Measurements from ENCODE around the gene EPN1.

The EPN1 gene

DNA sequence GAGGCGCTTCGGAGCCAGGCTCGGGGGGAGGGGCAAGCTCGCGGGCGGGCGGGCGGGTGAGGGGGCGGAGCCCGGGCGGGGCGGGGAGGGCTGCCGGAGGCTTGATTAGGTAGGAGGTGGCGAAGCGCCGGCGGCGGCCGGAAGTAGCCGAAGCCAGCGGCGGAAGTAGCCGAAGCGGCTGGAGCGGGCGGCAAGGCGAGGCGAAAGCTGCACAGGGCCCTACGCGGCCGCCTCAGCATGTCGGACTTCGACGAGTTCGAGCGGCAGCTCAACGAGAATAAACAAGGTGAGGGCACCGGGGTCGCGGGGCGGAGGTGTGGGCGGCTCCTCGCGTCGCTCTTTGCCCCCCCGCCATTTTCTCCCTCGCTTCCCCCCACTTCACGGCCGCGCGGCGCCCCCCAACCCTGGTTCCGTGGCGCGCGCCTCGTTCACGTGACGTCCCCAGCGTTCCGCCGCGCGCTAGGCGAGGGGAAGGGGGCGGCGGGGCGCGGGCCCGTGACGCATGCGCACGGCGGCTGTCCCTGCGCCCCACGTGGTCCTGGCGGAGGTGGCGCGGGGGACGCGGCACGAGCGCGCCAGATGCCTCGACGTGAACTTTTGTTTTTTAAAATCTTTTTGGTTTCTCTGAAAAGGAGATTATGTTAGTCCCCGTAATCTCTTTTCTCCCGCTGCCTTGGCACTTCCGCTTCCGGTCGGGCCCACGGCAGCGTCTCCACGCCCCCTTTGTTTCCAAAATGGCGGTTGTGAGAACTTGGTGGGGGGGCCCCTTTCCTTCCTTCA, 20.0 kb upstream of the EPN1 start, which contains the start of gene U2AF2:
Gene U2AF2, plus strand, starts transcription at position 168 of the 780 bp plus-strand sequence. Its CDS starts 70 bp downstream, at position 238.
- peaks cover 66% of the 10 kb centered on the region for H3K79me2 ChIP-seq (ENCODE audit: control insufficient read depth, low read length)
- peak within 1 kb of the TSS; percentile 91 for H3K27ac ChIP-seq (ENCODE audit: low read depth, low read length)
- no peaks in the 10 kb centered on the region for H3K27me3 ChIP-seq (ENCODE audit: control insufficient read depth, low read length)
- H3K4me1 ChIP-seq (ENCODE audit: control insufficient read depth, low read length), result peaks cover 41% of the 10 kb centered on the region
- H3K4me3 ChIP-seq (ENCODE audit: low read length), result peak within 1 kb of the TSS; percentile 96
- H3K36me3 ChIP-seq (ENCODE audit: control insufficient read depth, low read length), result peaks cover 82% of the 10 kb centered on the region
- H3K9me2 ChIP-seq (replicated peaks; ENCODE audit: control insufficient read depth, low read length), result no peaks in the 10 kb centered on the region
- no peaks in the 10 kb centered on the region for H3K9me3 ChIP-seq (ENCODE audit: control insufficient read depth, insufficient read depth, low read length)
- peak within 1 kb of the TSS; percentile 85 for H3K4me2 ChIP-seq (ENCODE audit: low read length)
- H4K20me1 ChIP-seq (ENCODE audit: control insufficient read depth, insufficient read depth, low read depth, low read length), result peaks cover 24% of the 10 kb centered on the region
- TF ChIP-seq CTCF (IDR thresholded peaks at IDR 0.05; ENCODE audit: low read depth, low read length, poor library complexity, severe bottlenecking) (no peak), EZH2phosphoT487 (IDR thresholded peaks at IDR 0.05; ENCODE audit: borderline replicate concordance, low read length) (no peak)
- H3F3A ChIP-seq (ENCODE audit: control insufficient read depth, insufficient read depth), result no peaks in the 10 kb centered on the region

DNA sequence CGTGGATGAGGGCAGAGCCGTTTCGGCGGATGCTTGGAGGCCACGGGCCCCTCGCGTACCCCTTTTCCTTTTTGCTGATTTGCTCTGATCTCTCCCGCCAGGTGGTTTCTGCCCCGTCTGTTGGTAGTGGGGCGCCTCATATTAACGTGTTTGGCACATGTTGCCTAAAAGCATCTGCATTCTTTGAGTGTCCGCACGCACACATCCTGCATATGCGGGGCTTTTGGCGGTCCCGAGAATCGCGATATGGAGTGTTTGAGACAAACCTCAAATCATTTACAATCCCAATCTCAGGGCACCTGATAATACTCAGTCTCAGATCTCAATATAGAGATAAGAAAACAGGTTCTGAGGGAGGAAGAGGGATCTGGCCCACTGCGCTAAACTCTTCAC, 19.4 kb upstream of the EPN1 start:
- H3F3A ChIP-seq (ENCODE audit: control insufficient read depth, insufficient read depth), result no peaks in the 10 kb centered on the region
- no peaks in the 10 kb centered on the region for H3K9me2 ChIP-seq (replicated peaks; ENCODE audit: control insufficient read depth, low read length)
- H3K79me2 ChIP-seq (ENCODE audit: control insufficient read depth, low read length), result peaks cover 66% of the 10 kb centered on the region
- TF ChIP-seq EZH2phosphoT487 (IDR thresholded peaks at IDR 0.05; ENCODE audit: borderline replicate concordance, low read length) (no peak), CTCF (IDR thresholded peaks at IDR 0.05; ENCODE audit: low read depth, low read length, poor library complexity, severe bottlenecking) (no peak)
- H3K4me2 ChIP-seq (ENCODE audit: low read length), result peak overlapping the region; percentile 85
- peaks cover 39% of the 10 kb centered on the region for H3K4me1 ChIP-seq (ENCODE audit: control insufficient read depth, low read length)
- H3K27ac ChIP-seq (ENCODE audit: low read depth, low read length), result peak overlapping the region; percentile 91
- H3K9me3 ChIP-seq (ENCODE audit: control insufficient read depth, insufficient read depth, low read length), result no peaks in the 10 kb centered on the region
- H3K27me3 ChIP-seq (ENCODE audit: control insufficient read depth, low read length), result no peaks in the 10 kb centered on the region
- peaks cover 82% of the 10 kb centered on the region for H3K36me3 ChIP-seq (ENCODE audit: control insufficient read depth, low read length)
- peaks cover 26% of the 10 kb centered on the region for H4K20me1 ChIP-seq (ENCODE audit: control insufficient read depth, insufficient read depth, low read depth, low read length)
- H3K4me3 ChIP-seq (ENCODE audit: low read length), result peak overlapping the region; percentile 80

DNA sequence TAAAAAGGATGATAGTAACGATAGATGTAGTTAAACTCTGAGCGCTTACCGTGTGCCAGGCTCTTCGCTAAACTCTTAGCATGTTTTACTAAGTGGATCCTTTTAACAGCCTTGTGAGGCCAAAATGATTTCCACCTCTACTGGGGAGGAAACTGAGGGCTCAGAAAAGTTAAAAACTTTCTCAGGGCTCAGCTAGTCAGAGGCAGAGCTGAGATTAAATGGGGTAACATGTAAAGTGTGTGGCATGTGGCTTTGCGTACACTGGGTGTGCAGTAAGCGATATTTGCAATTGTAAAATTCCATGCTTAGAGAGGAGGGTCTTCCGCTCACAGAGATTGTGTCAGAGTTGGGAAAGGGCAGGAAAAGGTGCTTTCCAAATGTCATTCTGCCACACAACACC, 18.5 kb upstream of the EPN1 start:
- H3K27ac ChIP-seq (ENCODE audit: low read depth, low read length), result peak overlapping the region; percentile 91
- H3K4me1 ChIP-seq (ENCODE audit: control insufficient read depth, low read length), result peaks cover 39% of the 10 kb centered on the region
- H3F3A ChIP-seq (ENCODE audit: control insufficient read depth, insufficient read depth), result no peaks in the 10 kb centered on the region
- peaks cover 28% of the 10 kb centered on the region for H4K20me1 ChIP-seq (ENCODE audit: control insufficient read depth, insufficient read depth, low read depth, low read length)
- peaks cover 71% of the 10 kb centered on the region for H3K79me2 ChIP-seq (ENCODE audit: control insufficient read depth, low read length)
- H3K4me3 ChIP-seq (ENCODE audit: low read length), result peak overlapping the region; percentile 80
- H3K9me3 ChIP-seq (ENCODE audit: control insufficient read depth, insufficient read depth, low read length), result no peaks in the 10 kb centered on the region
- TF ChIP-seq EZH2phosphoT487 (IDR thresholded peaks at IDR 0.05; ENCODE audit: borderline replicate concordance, low read length) (no peak), CTCF (IDR thresholded peaks at IDR 0.05; ENCODE audit: low read depth, low read length, poor library complexity, severe bottlenecking) (no peak)
- H3K36me3 ChIP-seq (ENCODE audit: control insufficient read depth, low read length), result peaks cover 82% of the 10 kb centered on the region
- no peaks in the 10 kb centered on the region for H3K27me3 ChIP-seq (ENCODE audit: control insufficient read depth, low read length)
- H3K4me2 ChIP-seq (ENCODE audit: low read length), result peak overlapping the region; percentile 85
- no peaks in the 10 kb centered on the region for H3K9me2 ChIP-seq (replicated peaks; ENCODE audit: control insufficient read depth, low read length)

Measured in DOHH2 (cell line).